Measurements from ENCODE around the gene MDFI.

Gene MDFI

GRCh38 chr6:41690541-41691330 lies 52.5 kb downstream of the MDFI start:
- DNase-seq, result no peak

GRCh38 chr6:41691426-41692079 lies 53.3 kb downstream of the MDFI start:
- DNase-seq, result no peak

GRCh38 chr6:41692080-41692675 lies 53.9 kb downstream of the MDFI start:
- no peak for DNase-seq

GRCh38 chr6:41692730-41693129 lies 54.5 kb downstream of the MDFI start:
- no peak for DNase-seq

- no peak for DNase-seq
Measured at GRCh38 chr6:41693281-41694240, 55.3 kb downstream of the MDFI start.

- no peak for DNase-seq
Measured at GRCh38 chr6:41694815-41695526, 56.7 kb downstream of the MDFI start.

- no peak for DNase-seq
Measured at GRCh38 chr6:41695825-41696224, 57.6 kb downstream of the MDFI start.

- DNase-seq, result no peak
Measured at GRCh38 chr6:41696788-41697187, 58.5 kb downstream of the MDFI start.

- no peak for DNase-seq
Measured at GRCh38 chr6:41697861-41698781, 59.9 kb downstream of the MDFI start.

- no peak for DNase-seq
Measured at GRCh38 chr6:41699063-41699462, 60.8 kb downstream of the MDFI start.

GRCh38 chr6:41700463-41701347 lies 62.4 kb downstream of the MDFI start:
- DNase-seq, result no peak

- no peak for DNase-seq
Measured at GRCh38 chr6:41702089-41702745, 63.9 kb downstream of the MDFI start.

GRCh38 chr6:41702771-41703494 lies 64.7 kb downstream of the MDFI start:
- no peak for DNase-seq

Measured in 8988T (cell line).